Vagina (tissue), 2 donors: ENCODE results near the gene CDK5R2. TPM values are rescaled to one million over a fixed set of nuclear protein-coding genes. Genes with fewer than 3 reads are reported as not detected.

ENCODE experiments used
- DNase-seq, 2 donors: peaks; one replicate each; pipeline ENCODE4 v3.0.0-alpha.2; 2017; ENCODE audit errors: extremely low spot score in 2 of 2
- H3K27ac ChIP-seq: fragments of 200-600 bp; sonication (generic); one replicate; pipeline ENCODE4 v1.5.1; 2019
- H3K27me3 ChIP-seq: fragments of 200-600 bp; sonication (generic); one replicate; pipeline ENCODE4 v1.5.1; 2019
- H3K36me3 ChIP-seq, 2 donors: fragments of 200-600 bp; sonication (generic); one replicate each; pipeline ENCODE4 v1.5.1; 2017 to 2019
- H3K4me1 ChIP-seq: fragments of 200-600 bp; sonication (generic); one replicate; pipeline ENCODE4 v1.5.1; 2019
- H3K4me3 ChIP-seq, 2 donors: fragments of 200-600 bp; sonication (generic); 1 replicate in 1 of 2; 2 replicates in 1 of 2; pipeline ENCODE4 v1.5.1; 2016 to 2019
- H3K9me3 ChIP-seq: fragments of 200-600 bp; sonication (generic); one replicate; pipeline ENCODE4 v1.5.1; 2019
- CTCF ChIP-seq, 3 experiments: fragments of 450-650 bp in 2 of 3; fragments of 200-600 bp in 1 of 3; sonication (generic) in 1 of 3; IDR thresholded peaks; one replicate each; pipeline ENCODE4 v1.5.1; 2017 to 2019; ENCODE audit warnings: antibody characterized with exemption in 3 of 3, mild to moderate bottlenecking in 2 of 3, moderate library complexity in 2 of 3
- POLR2A ChIP-seq, 2 donors: fragments of 450-650 bp; IDR thresholded peaks; one replicate each; pipeline ENCODE4 v1.6.1; 2017; ENCODE audit warnings: antibody characterized with exemption in 2 of 2, mild to moderate bottlenecking in 2 of 2, moderate library complexity in 2 of 2
- POLR2AphosphoS5 ChIP-seq, 2 donors: sonication (generic); formaldehyde crosslinking; IDR thresholded peaks; one replicate each; pipeline ENCODE4 v1.9.0; 2017; ENCODE audit warnings: antibody characterized with exemption in 2 of 2, mild to moderate bottlenecking in 2 of 2, low read depth in 1 of 2; ENCODE audit not compliant: insufficient read depth in 1 of 2
- intact Hi-C: fragments of 100-400 bp; cut with DNase I; formaldehyde crosslinking; loops from one replicate; pipeline ENCODE4 v1.15.1; 2023
- total RNA-seq: library from RNA; depleted of rRNA; stranded (reverse); fragments of >200 nt; gene quantifications from one replicate; pipeline ENCODE4 v1.2.3, GENCODE V29; 2016

Gene CDK5R2
- total RNA-seq, 1 donor from 2014 or later: 0.49 TPM

- no peaks in the 10 kb centered on the region for H3K36me3 ChIP-seq
- H3K27me3 ChIP-seq: peaks cover 27% of the 10 kb centered on the region
- no peak for TF ChIP-seq POLR2A (IDR thresholded peaks at IDR 0.05)
- no peak for TF ChIP-seq POLR2AphosphoS5 (IDR thresholded peaks at IDR 0.05; ENCODE audit: insufficient read depth in 1 of 2, low read depth in 1 of 2)
- no peak for TF ChIP-seq CTCF (IDR thresholded peaks at IDR 0.05)
- peak overlapping the region in 1 of 2 donors; percentile 2 for H3K4me3 ChIP-seq
- H3K27ac ChIP-seq: no peak overlapping the region
- H3K9me3 ChIP-seq: no peaks in the 10 kb centered on the region
- intact Hi-C loops: loop anchor here (10.0 kb wide), 1 partner anchor 170 kb away; no protein-coding TSS in a partner anchor
- no peak for DNase-seq
- peaks cover 45% of the 10 kb centered on the region for H3K4me1 ChIP-seq
Measured at GRCh38 chr2:218984239-218985020, 25.0 kb downstream of the CDK5R2 start.

GRCh38 chr2:218985021-218985324 is 25.5 kb downstream of the CDK5R2 start, which contains the start of gene FEV:
FEV (minus strand) TSS chr2:218985184; CDS start chr2:218985075, 109 bp downstream.
- intact Hi-C loops: loop anchor here (10.0 kb wide), 1 partner anchor 170 kb away; no protein-coding TSS in a partner anchor
- DNase-seq: no peak
- Histone ChIP-seq H3K4me3 (peak within 1 kb of the TSS in 1 of 2 donors; percentile 2), H3K27ac (no peak within 1 kb of the TSS), H3K36me3 (no peaks in the 10 kb centered on the region), H3K27me3 (peaks cover 23% of the 10 kb centered on the region), H3K4me1 (peaks cover 42% of the 10 kb centered on the region), H3K9me3 (no peaks in the 10 kb centered on the region)
- TF ChIP-seq CTCF (IDR thresholded peaks at IDR 0.05) (no peak), POLR2A (IDR thresholded peaks at IDR 0.05) (no peak), POLR2AphosphoS5 (IDR thresholded peaks at IDR 0.05; ENCODE audit: insufficient read depth in 1 of 2, low read depth in 1 of 2) (no peak)

- peaks cover 39% of the 10 kb centered on the region for H3K4me1 ChIP-seq
- intact Hi-C loops: loop anchor here (10.0 kb wide), 1 partner anchor 169 kb away; no protein-coding TSS in a partner anchor
- H3K9me3 ChIP-seq: no peaks in the 10 kb centered on the region
- no peak for DNase-seq
- H3K27me3 ChIP-seq: peaks cover 23% of the 10 kb centered on the region
- no peaks in the 10 kb centered on the region for H3K36me3 ChIP-seq
- no peak overlapping the region for H3K4me3 ChIP-seq
- no peak for TF ChIP-seq POLR2AphosphoS5 (IDR thresholded peaks at IDR 0.05; ENCODE audit: insufficient read depth in 1 of 2, low read depth in 1 of 2)
- TF ChIP-seq POLR2A (IDR thresholded peaks at IDR 0.05): no peak
- no peak for TF ChIP-seq CTCF (IDR thresholded peaks at IDR 0.05)
- H3K27ac ChIP-seq: no peak overlapping the region
Measured at GRCh38 chr2:218985325-218986091, 26.0 kb downstream of the CDK5R2 start.

- H3K27me3 ChIP-seq: peaks cover 20% of the 10 kb centered on the region
- DNase-seq: no peak
- H3K4me3 ChIP-seq: no peak overlapping the region
- TF ChIP-seq POLR2AphosphoS5 (IDR thresholded peaks at IDR 0.05; ENCODE audit: insufficient read depth in 1 of 2, low read depth in 1 of 2) (no peak), POLR2A (IDR thresholded peaks at IDR 0.05) (no peak), CTCF (IDR thresholded peaks at IDR 0.05) (no peak)
- H3K4me1 ChIP-seq: peaks cover 31% of the 10 kb centered on the region
- H3K27ac ChIP-seq: no peak overlapping the region
- H3K9me3 ChIP-seq: no peaks in the 10 kb centered on the region
- intact Hi-C loops: loop anchor here (10.0 kb wide), 1 partner anchor 169 kb away; no protein-coding TSS in a partner anchor
- no peaks in the 10 kb centered on the region for H3K36me3 ChIP-seq
Measured at GRCh38 chr2:218986148-218986761, 26.8 kb downstream of the CDK5R2 start.
